H1 (cell line): ENCODE measurements around the gene TNFSF15. TPM values are rescaled to one million over a fixed set of nuclear protein-coding genes. Genes with fewer than 3 reads are reported as not detected.

ENCODE experiments used
- CTCF ChIA-PET: fragments of 300-600 bp; sonication (Branson Sonifier 250); formaldehyde crosslinking; loops from one replicate; lab custom pipeline; 2021; ENCODE audit not compliant: partially characterized antibody; lab: Charles Lee
- POLR2A ChIA-PET: fragments of 300-600 bp; sonication (Branson Sonifier 250); formaldehyde crosslinking; loops from one replicate; lab custom pipeline; 2021; ENCODE audit warnings: inconsistent platforms; ENCODE audit not compliant: partially characterized antibody; lab: Charles Lee
- DNase-seq, 2 experiments: peaks; one replicate each; pipeline versions ENCODE4 v3.0.0 to v3.0.0-alpha.2; 2010 to 2022; ENCODE audit warnings: low spot score in 2 of 2, low read depth in 1 of 2, mixed read lengths in 1 of 2
- FAIRE-seq: peaks from 2 replicates; lab custom pipeline; 2011; peaks lifted over from hg19 to GRCh38; lab: Jason Lieb, UNC
- H2AFZ ChIP-seq: 2 replicates; pipeline ENCODE4 v1.8.1; 2012; ENCODE audit warnings: low read length, inconsistent platforms
- H2AK5ac ChIP-seq: 2 replicates; pipeline ENCODE4 v1.6.1; 2013; ENCODE audit warnings: low read depth, low read length
- H2BK120ac ChIP-seq: replicated peaks from 2 replicates; pipeline ENCODE3; 2013; ENCODE audit warnings: low read depth, low read length, inconsistent platforms
- H2BK12ac ChIP-seq: 2 replicates; pipeline ENCODE4 v1.6.1; 2013; ENCODE audit warnings: low read depth, low read length
- H2BK15ac ChIP-seq: 2 replicates; pipeline ENCODE4 v1.6.1; 2013; ENCODE audit warnings: low read length
- H2BK20ac ChIP-seq: 2 replicates; pipeline ENCODE4 v1.6.1; 2013; ENCODE audit warnings: low read length
- H2BK5ac ChIP-seq: 2 replicates; pipeline ENCODE4 v1.6.1; 2013; ENCODE audit warnings: low read depth, low read length
- H3K14ac ChIP-seq: 2 replicates; pipeline ENCODE4 v1.6.1; 2013; ENCODE audit warnings: inconsistent platforms; ENCODE audit not compliant: insufficient read length
- H3K18ac ChIP-seq: 2 replicates; pipeline ENCODE4 v1.6.1; 2013; ENCODE audit warnings: low read length; ENCODE audit errors: extremely low read depth
- H3K23ac ChIP-seq: 2 replicates; pipeline ENCODE4 v1.6.1; 2013; ENCODE audit warnings: inconsistent platforms; ENCODE audit not compliant: insufficient read length
- H3K23me2 ChIP-seq: 2 replicates; pipeline ENCODE4 v1.6.1; 2013; ENCODE audit warnings: low read depth, low read length
- H3K27ac ChIP-seq: 2 replicates; pipeline ENCODE4 v1.6.1; 2011; ENCODE audit warnings: low read depth, low read length, inconsistent platforms
- H3K27me3 ChIP-seq, 4 experiments: replicated peaks in 1 of 4; 1 replicate in 1 of 4; 2 replicates in 3 of 4; pipeline versions ENCODE4 v1.6.1 to v1.8.1; 2011 to 2013; ENCODE audit warnings: low read length in 3 of 4, mild to moderate bottlenecking in 3 of 4, inconsistent platforms in 2 of 4, mixed read lengths in 2 of 4, moderate library complexity in 1 of 4; ENCODE audit not compliant: control insufficient read depth in 3 of 4, insufficient read depth in 3 of 4; ENCODE audit errors: extremely low read depth in 1 of 4
- H3K36me3 ChIP-seq, 4 experiments: 2 replicates each; pipeline versions ENCODE4 v1.6.1 to v1.8.1; 2011 to 2013; ENCODE audit warnings: mild to moderate bottlenecking in 4 of 4, low read length in 3 of 4, moderate library complexity in 2 of 4, control low read depth in 1 of 4, inconsistent platforms in 1 of 4; ENCODE audit not compliant: insufficient read depth in 4 of 4, control insufficient read depth in 2 of 4
- H3K4ac ChIP-seq: replicated peaks from 2 replicates; pipeline ENCODE3; 2013; ENCODE audit warnings: low read length, low read depth, mixed read lengths, inconsistent platforms; ENCODE audit not compliant: insufficient read length
- H3K4me1 ChIP-seq, 4 experiments: replicated peaks in 1 of 4; 1 replicate in 1 of 4; 2 replicates in 3 of 4; pipeline versions ENCODE4 v1.6.1 to v1.8.1; 2011 to 2013; ENCODE audit warnings: low read length in 3 of 4, inconsistent platforms in 2 of 4, mixed read lengths in 1 of 4; ENCODE audit not compliant: insufficient read depth in 4 of 4, control insufficient read depth in 3 of 4
- H3K4me2 ChIP-seq, 2 experiments: 2 replicates each; pipeline versions ENCODE4 v1.6.1 to v1.8.1; 2011 to 2013; ENCODE audit warnings: low read depth in 2 of 2, low read length in 2 of 2, control low read depth in 1 of 2, inconsistent platforms in 1 of 2, mild to moderate bottlenecking in 1 of 2; ENCODE audit not compliant: insufficient read depth in 1 of 2
- H3K4me3 ChIP-seq, 4 experiments: fragments of 200-600, 300-600 bp in 1 of 4; sonication (generic), shearing (Covaris generic), sonication (Bioruptor Twin) in 1 of 4; 2 replicates each; pipeline versions ENCODE4 v1.5.1 to v1.8.1; 2011 to 2016; ENCODE audit warnings: low read length in 4 of 4, low read depth in 3 of 4, control low read depth in 2 of 4, inconsistent platforms in 2 of 4, mild to moderate bottlenecking in 2 of 4, mixed read lengths in 1 of 4, moderate library complexity in 1 of 4; ENCODE audit not compliant: insufficient read depth in 2 of 4; ENCODE audit errors: extremely low read depth in 1 of 4
- H3K56ac ChIP-seq: replicated peaks from 2 replicates; pipeline ENCODE3; 2013; ENCODE audit warnings: low read depth, mild to moderate bottlenecking, mixed read lengths, low read length, inconsistent platforms; ENCODE audit not compliant: insufficient read length
- H3K79me1 ChIP-seq: 2 replicates; pipeline ENCODE4 v1.6.1; 2013; ENCODE audit warnings: low read depth, low read length, control low read depth
- H3K79me2 ChIP-seq, 2 experiments: 2 replicates each; pipeline versions ENCODE4 v1.6.1 to v1.8.1; 2012 to 2013; ENCODE audit warnings: low read length in 2 of 2, mild to moderate bottlenecking in 2 of 2, inconsistent platforms in 1 of 2; ENCODE audit not compliant: insufficient read depth in 2 of 2, control insufficient read depth in 1 of 2
- H3K9ac ChIP-seq, 4 experiments: replicated peaks in 1 of 4; 1 replicate in 1 of 4; 2 replicates in 3 of 4; pipeline versions ENCODE4 v1.6.1 to v1.8.1; 2011 to 2013; ENCODE audit warnings: low read depth in 3 of 4, low read length in 3 of 4, control low read depth in 2 of 4, mild to moderate bottlenecking in 2 of 4, moderate library complexity in 2 of 4, inconsistent platforms in 1 of 4; ENCODE audit errors: extremely low read depth in 1 of 4
- H3K9me3 ChIP-seq, 2 experiments: 2 replicates each; pipeline versions ENCODE4 v1.6.1 to v1.8.1; 2012 to 2013; ENCODE audit warnings: mild to moderate bottlenecking in 2 of 2, moderate library complexity in 2 of 2, control low read depth in 1 of 2, inconsistent platforms in 1 of 2, low read depth in 1 of 2, low read length in 1 of 2, mixed read lengths in 1 of 2; ENCODE audit not compliant: insufficient read depth in 2 of 2
- H4K20me1 ChIP-seq, 2 experiments: replicated peaks in 1 of 2; 2 replicates each; pipeline versions ENCODE3 to v1.8.1; 2011 to 2013; ENCODE audit warnings: inconsistent platforms in 2 of 2, low read length in 2 of 2, mild to moderate bottlenecking in 1 of 2; ENCODE audit not compliant: insufficient read depth in 2 of 2, control insufficient read depth in 1 of 2
- H4K5ac ChIP-seq: 2 replicates; pipeline ENCODE4 v1.6.1; 2013; ENCODE audit warnings: low read length, low read depth, mixed read lengths, inconsistent platforms; ENCODE audit not compliant: insufficient read length
- H4K8ac ChIP-seq: 2 replicates; pipeline ENCODE4 v1.8.0; 2013; ENCODE audit warnings: mild to moderate bottlenecking, moderate library complexity, low read length, inconsistent platforms; ENCODE audit not compliant: insufficient read depth; ENCODE audit errors: extremely low read depth
- H4K91ac ChIP-seq: replicated peaks from 2 replicates; pipeline ENCODE3; 2013; ENCODE audit warnings: low read length, mixed read lengths, inconsistent platforms; ENCODE audit not compliant: insufficient read length
- GABPA ChIP-seq: IDR thresholded peaks from 2 replicates; pipeline ENCODE4 v1.6.1; 2011; ENCODE audit warnings: mild to moderate bottlenecking, low read length, moderate library complexity, borderline replicate concordance; ENCODE audit not compliant: insufficient read depth
- HDAC6 ChIP-seq: IDR thresholded peaks from one replicate; pipeline ENCODE4 v1.7.1; 2012; ENCODE audit warnings: low read depth, mild to moderate bottlenecking, inconsistent platforms, low read length, moderate library complexity
- KDM1A ChIP-seq: fragments of 200-600, 300-600 bp; sonication (generic); IDR thresholded peaks from 2 replicates; pipeline ENCODE4 v1.7.1; 2016; ENCODE audit warnings: mild to moderate bottlenecking, low read length, borderline replicate concordance
- KDM5A ChIP-seq: fragments of 200-600 bp; IDR thresholded peaks from 2 replicates; pipeline ENCODE4 v1.7.1; 2012; ENCODE audit warnings: mild to moderate bottlenecking, low read length, inconsistent platforms, mixed read lengths
- NRF1 ChIP-seq: IDR thresholded peaks from 2 replicates; pipeline ENCODE4 v1.6.1; 2011; ENCODE audit warnings: mild to moderate bottlenecking, low read depth, low read length, improper control_type of control experiment
- RAD21 ChIP-seq, 2 experiments: IDR thresholded peaks in 1 of 2; conservative IDR thresholded peaks in 1 of 2; 2 replicates each; pipeline ENCODE4 v1.6.1; 2011; ENCODE audit warnings: low read depth in 2 of 2, low read length in 2 of 2, improper control_type of control experiment in 1 of 2, inconsistent platforms in 1 of 2, mild to moderate bottlenecking in 1 of 2, moderate library complexity in 1 of 2
- SAP30 ChIP-seq: fragments of 300-600 bp; sonication (generic); IDR thresholded peaks from 2 replicates; pipeline ENCODE4 v1.7.1; 2012; ENCODE audit warnings: low read length, moderate library complexity, mild to moderate bottlenecking, inconsistent platforms; ENCODE audit not compliant: insufficient read depth, insufficient replicate concordance
- SP4 ChIP-seq: IDR thresholded peaks from 2 replicates; pipeline ENCODE4 v1.6.1; 2012; ENCODE audit warnings: low read length, inconsistent platforms
- TAF1 ChIP-seq: IDR thresholded peaks from 2 replicates; pipeline ENCODE4 v1.6.1; 2011; ENCODE audit warnings: mild to moderate bottlenecking, low read depth, low read length
- TEAD4 ChIP-seq: IDR thresholded peaks from 2 replicates; pipeline ENCODE4 v1.6.1; 2012; ENCODE audit warnings: low read depth, low read length, inconsistent platforms, mixed read lengths
- ZNF274 ChIP-seq: IDR thresholded peaks from 2 replicates; pipeline ENCODE4 v1.7.0; 2012; ENCODE audit warnings: low read length, borderline replicate concordance; ENCODE audit errors: extremely low read depth
- WGBS, 2 experiments: shearing (Covaris generic) in 1 of 2; methylation state at CpG; one replicate each; pipeline versions ENCODE4 v1.1.6 to v1.1.7; 2013 to 2015; ENCODE audit warnings: low lambda C conversion rate in 2 of 2, mixed read lengths in 2 of 2, inconsistent platforms in 1 of 2, low coverage in 1 of 2, missing lambda C conversion rate in 1 of 2; ENCODE audit not compliant: insufficient replicate concordance in 2 of 2, insufficient coverage in 1 of 2, insufficient read length in 1 of 2; ENCODE audit errors: extremely low coverage in 1 of 2, missing lambda C conversion rate in 1 of 2; 5-methylcytosine and 5-hydroxymethylcytosine counted together
- polyA plus RNA-seq, 7 experiments: library from polyadenylated mRNA; depleted of rRNA in 3 of 7; stranded (reverse) in 5 of 7; unstranded in 2 of 7; fragments of >200 nt in 5 of 7; fragments of 200-250 nt in 2 of 7; gene quantifications; 1 replicate in 5 of 7; 2 replicates in 1 of 7; 4 replicates in 1 of 7; pipeline versions ENCODE4 v1.2.1 to v1.2.3, GENCODE V29; 2011 to 2013; ENCODE audit warnings: missing spikeins in 2 of 7, mixed read lengths in 2 of 7
- total RNA-seq: library from RNA; stranded (reverse); fragmentation: NEBNext Ultra II Directional; extraction: Animal tissue kit (Norgen Biotek cat#: 25700); gene quantifications from 2 replicates; pipeline ENCODE4 v1.2.1, GENCODE V29; 2021
- TF ChIP-seq, protein P1 (sequence below), 3 experiments: IDR thresholded peaks; 1 replicate in 2 of 3; 2 replicates in 1 of 3; pipeline versions ENCODE4 v1.5.1 to v1.6.1; 2011; ENCODE audit warnings: low read length in 3 of 3, mild to moderate bottlenecking in 3 of 3, inconsistent platforms in 2 of 3, low read depth in 1 of 3, moderate library complexity in 1 of 3; ENCODE audit not compliant: insufficient read depth in 1 of 3; ENCODE audit errors: control extremely low read depth in 1 of 3

Gene TNFSF15
- total and polyA plus RNA-seq, 2 of the 8 experiments (the other 6 are each of a cell fraction or from before 2014, with no cell fraction given): 0.09 to 0.17 TPM

DNA sequence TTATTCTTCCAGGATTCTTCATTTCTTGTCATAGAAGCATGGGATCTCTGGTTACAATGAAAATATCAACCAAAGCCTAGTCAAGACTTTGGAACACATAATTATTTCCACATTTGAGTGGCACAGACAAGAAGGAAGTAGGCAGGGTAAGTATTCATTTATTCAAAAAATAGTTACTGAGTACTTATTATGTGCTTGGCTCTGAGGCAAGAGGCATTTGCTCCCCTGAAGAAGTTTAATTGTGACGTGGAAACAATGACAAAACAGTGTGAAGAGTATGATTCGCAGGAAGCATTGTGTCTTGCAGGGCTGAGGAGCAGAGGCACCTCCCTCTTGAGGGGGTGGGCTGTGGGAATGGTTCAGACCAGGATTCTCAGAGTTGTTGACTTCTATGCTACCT lies 45.0 kb upstream of the TNFSF15 start:
- H4K5ac ChIP-seq: no peak overlapping the region
- H2AK5ac ChIP-seq: no peak overlapping the region
- no peak overlapping the region for H3K9ac ChIP-seq
- H2BK20ac ChIP-seq: no peak overlapping the region
- H2AFZ ChIP-seq: peak overlapping the region; percentile 55; the same call in 1 of the 2 replicates
- no peak overlapping the region for H4K8ac ChIP-seq
- no peak overlapping the region for H4K91ac ChIP-seq
- H2BK12ac ChIP-seq: no peak overlapping the region
- FAIRE-seq: no peak
- H2BK120ac ChIP-seq: no peak overlapping the region
- ChIA-PET CTCF (no interaction called here), POLR2A (no interaction called here)
- H2BK15ac ChIP-seq: no peak overlapping the region
- no peaks in the 10 kb centered on the region for H4K20me1 ChIP-seq
- H3K18ac ChIP-seq: no peak overlapping the region
- H2BK5ac ChIP-seq: no peak overlapping the region
- H3K4ac ChIP-seq: no peak overlapping the region
- DNase-seq: no peak
- H3K79me1 ChIP-seq: no peaks in the 10 kb centered on the region
- 81% methylated on average over 2 of the region's 2 CpGs; no CpG with 5 or more reads in 1 of the 2 experiments for WGBS, 2 experiments
- TF ChIP-seq GABPA (no peak), RAD21 (IDR thresholded peaks at IDR 0.05 in 1 of 2, conservative IDR thresholded peaks at IDR 0.05 in 1 of 2; ENCODE audit: low read depth in 2 of 2, low read length in 2 of 2) (no peak), TEAD4 (no peak), NRF1 (no peak), KDM5A (no peak), TAF1 (no peak), SP4 (no peak), HDAC6 (no peak), ZNF274 (no peak), KDM1A (no peak), SAP30 (no peak)
- TF ChIP-seq, protein P1, sequence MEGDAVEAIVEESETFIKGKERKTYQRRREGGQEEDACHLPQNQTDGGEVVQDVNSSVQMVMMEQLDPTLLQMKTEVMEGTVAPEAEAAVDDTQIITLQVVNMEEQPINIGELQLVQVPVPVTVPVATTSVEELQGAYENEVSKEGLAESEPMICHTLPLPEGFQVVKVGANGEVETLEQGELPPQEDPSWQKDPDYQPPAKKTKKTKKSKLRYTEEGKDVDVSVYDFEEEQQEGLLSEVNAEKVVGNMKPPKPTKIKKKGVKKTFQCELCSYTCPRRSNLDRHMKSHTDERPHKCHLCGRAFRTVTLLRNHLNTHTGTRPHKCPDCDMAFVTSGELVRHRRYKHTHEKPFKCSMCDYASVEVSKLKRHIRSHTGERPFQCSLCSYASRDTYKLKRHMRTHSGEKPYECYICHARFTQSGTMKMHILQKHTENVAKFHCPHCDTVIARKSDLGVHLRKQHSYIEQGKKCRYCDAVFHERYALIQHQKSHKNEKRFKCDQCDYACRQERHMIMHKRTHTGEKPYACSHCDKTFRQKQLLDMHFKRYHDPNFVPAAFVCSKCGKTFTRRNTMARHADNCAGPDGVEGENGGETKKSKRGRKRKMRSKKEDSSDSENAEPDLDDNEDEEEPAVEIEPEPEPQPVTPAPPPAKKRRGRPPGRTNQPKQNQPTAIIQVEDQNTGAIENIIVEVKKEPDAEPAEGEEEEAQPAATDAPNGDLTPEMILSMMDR (IDR thresholded peaks at IDR 0.05; ENCODE audit: control extremely low read depth in 1 of 3, insufficient read depth in 1 of 3, low read depth in 1 of 3, low read length in 3 of 3): no peak
- no peaks in the 10 kb centered on the region for H3K23me2 ChIP-seq
- no peak overlapping the region for H3K27ac ChIP-seq
- H3K27me3 ChIP-seq: no peaks in the 10 kb centered on the region
- H3K4me1 ChIP-seq: no peaks in the 10 kb centered on the region; a peak in 1 of 7 replicates
- no peaks in the 10 kb centered on the region for H3K79me2 ChIP-seq
- H3K14ac ChIP-seq: no peak overlapping the region
- H3K56ac ChIP-seq: no peak overlapping the region
- H3K4me3 ChIP-seq: no peak overlapping the region
- H3K23ac ChIP-seq: no peak overlapping the region
- H3K4me2 ChIP-seq: no peak overlapping the region
- H3K36me3 ChIP-seq: no peaks in the 10 kb centered on the region
- H3K9me3 ChIP-seq: no peaks in the 10 kb centered on the region
